ENCODE measurements around the gene POLD3. TPM values are rescaled to one million over a fixed set of nuclear protein-coding genes. Genes with fewer than 3 reads are reported as not detected.

Gene POLD3
- polyA plus RNA-seq (ENCODE audit: insufficient read length), result 13.8 TPM

- peak; percentile 72 for DNase-seq (ENCODE audit: low read depth)
These were observed at the start of gene POLD3 for GRCh38 chr11:74592441-74593362. Gene POLD3 (plus strand): TSS chr11:74592582. CDS start chr11:74592659, 77 bp downstream.

GRCh38 chr11:74543991-74544390, 48.4 kb upstream of the POLD3 start:
- no peak for DNase-seq (ENCODE audit: low read depth)

DNA sequence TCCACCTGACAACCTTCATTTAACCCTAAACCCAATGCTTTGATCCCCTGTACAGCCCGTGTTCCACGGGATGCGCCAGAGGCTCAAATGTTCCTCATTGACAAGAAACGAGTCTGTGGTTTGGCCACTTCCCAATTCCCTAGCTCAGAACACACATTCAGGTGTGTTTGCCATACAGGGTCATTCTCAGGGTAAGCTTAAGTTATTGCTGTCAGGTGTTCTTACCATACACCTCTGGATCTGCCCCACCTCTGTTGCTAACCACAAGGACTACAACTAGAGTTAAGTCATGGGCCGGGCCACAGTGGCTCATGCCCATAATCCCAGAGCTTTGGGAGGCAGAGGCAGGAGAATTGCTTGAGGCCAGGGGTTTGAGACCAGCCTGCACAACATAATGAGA, 45.6 kb upstream of the POLD3 start:
- no peak for DNase-seq (ENCODE audit: low read depth)

DNA sequence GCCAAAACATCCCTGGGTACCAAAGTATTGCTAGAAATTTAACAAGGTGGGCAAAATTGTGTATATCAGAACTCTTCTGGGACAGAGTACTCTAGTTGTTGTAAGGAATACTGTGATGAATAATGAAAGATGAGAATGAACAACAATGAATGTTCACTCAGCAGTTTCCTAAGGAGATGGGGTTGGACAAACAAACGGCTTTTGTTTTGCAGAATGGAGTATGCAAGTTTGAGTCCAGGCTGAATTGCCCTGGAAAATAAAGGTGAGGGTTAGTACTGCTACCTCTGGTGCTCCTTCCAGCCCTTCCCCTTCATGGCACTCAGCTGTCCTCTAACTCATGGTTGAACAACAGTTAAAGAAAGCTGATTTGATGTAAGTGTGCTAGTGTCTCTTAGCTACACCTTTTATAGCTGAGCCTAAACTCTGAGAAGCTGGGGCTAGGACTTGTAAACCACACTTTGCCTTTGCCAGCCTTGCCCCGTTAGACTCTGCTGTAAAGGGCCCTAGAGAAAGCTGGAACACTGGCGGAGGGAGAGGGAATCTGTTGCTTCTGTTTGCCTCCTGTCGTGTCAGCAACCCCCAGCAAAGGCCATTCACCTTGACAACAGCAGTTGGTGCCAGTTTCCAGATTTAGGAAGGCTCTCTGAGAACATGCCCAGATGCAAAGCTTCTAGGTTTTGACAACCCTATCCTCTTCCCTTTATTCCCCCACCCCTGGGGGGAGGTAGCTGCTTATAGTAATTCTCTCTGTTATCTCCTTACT, 41.2 kb upstream of the POLD3 start:
- no peak for DNase-seq (ENCODE audit: low read depth)

- no peak for DNase-seq (ENCODE audit: low read depth)
These were observed 40.6 kb upstream of the POLD3 start for GRCh38 chr11:74551754-74552145.

DNA sequence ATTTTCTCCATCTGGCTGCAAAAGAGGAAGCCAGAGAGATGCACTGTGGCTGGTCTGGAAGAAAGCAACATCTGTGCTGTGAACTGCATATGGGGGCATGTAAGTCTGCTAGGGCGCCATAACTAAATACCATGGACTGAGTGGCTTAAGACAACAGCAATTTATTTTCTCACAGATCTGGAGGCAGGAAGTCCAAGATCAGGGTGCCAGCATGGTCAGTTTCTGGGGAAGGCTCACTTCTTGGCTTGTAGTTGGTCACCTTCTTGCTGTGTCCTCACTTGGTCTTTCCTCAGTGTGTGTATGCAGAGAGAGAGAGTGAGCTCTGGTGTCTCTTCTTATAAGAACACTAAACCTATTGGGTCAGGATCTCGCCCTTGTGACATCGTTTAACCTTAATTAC, 34.9 kb upstream of the POLD3 start:
- DNase-seq (ENCODE audit: low read depth), result no peak

GRCh38 chr11:74559110-74559933, 33.1 kb upstream of the POLD3 start:
- DNase-seq (ENCODE audit: low read depth), result no peak

DNA sequence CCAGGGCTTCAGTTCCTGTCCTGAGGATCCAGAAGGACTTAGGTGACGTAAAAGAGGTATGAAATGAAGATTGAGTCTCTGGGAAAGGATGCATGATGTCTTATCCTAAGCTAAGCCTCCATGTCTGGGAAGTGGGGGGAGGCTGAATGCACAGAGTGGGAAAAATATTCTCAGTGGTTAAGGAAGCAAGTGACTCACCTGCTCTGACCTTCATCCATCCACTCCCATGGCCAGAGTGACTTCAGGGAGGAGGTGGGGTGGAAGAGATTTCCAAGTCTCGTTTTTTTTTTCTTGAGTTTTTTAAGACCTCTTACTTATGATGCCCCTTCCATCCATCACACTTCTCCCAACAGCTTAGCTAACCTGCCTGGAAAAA, 32.5 kb upstream of the POLD3 start:
- DNase-seq (ENCODE audit: low read depth), result no peak

GRCh38 chr11:74566146-74566960, 26.0 kb upstream of the POLD3 start:
- DNase-seq (ENCODE audit: low read depth), result no peak

DNA sequence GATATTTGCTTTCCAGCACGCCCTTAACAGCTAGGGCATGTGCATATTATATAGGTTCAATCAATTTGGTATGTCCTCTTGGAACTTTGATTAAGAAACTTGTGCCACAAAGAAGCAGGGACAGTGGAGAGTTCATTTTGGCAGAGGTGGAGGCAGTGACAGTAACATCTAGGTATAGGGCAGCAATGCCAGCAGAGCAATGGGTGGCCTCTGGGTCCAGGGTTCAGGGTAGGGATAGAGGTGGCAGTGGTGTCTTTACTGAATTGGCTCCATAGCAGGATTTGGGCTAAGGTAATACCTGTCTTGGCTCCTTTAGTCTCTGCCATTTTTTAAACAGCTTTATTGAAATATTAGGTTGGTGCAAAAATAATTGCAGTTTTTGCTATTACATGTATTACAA, 24.4 kb upstream of the POLD3 start:
- no peak for DNase-seq (ENCODE audit: low read depth)

- no peak for DNase-seq (ENCODE audit: low read depth)
These were observed 21.9 kb upstream of the POLD3 start for GRCh38 chr11:74570266-74571061.

DNA sequence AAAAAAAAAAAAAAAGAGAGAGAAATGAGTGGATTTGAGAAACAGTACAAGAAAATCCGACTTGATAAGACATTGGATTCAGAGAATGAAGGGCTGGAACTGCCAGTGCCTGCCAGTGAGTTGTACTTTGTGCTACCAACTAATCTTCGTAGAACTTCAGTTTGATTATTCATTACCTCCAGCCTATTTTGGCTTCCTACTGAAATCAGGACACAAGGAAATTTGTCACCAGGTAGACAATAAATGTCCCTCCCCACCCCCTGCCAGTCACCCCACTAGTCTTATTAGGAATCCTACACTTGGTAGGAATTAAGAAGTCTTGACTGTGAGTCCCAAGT, 21.4 kb upstream of the POLD3 start:
- no peak for DNase-seq (ENCODE audit: low read depth)

DNA sequence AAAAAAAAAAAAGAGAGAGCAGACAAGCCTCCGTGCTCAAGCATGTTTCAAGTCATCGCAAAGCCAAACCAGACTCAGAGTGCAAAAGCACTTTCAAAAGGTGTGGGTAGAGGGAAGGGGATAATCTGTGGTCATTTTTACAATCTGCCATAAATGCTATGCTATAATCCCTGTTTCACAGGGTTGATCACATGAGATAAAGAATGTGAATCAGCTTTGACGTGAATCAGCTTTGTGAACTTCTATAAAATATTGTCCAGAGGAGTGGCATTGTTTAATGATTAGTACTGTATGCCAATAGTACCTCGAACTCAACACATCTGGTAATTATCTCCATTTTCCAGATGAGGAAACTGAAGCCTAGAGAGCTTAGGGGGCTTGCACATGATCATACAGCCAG, 20.0 kb upstream of the POLD3 start:
- DNase-seq (ENCODE audit: low read depth), result no peak

- DNase-seq (ENCODE audit: low read depth), result no peak
These were observed 17.8 kb upstream of the POLD3 start for GRCh38 chr11:74574563-74574962.

DNA sequence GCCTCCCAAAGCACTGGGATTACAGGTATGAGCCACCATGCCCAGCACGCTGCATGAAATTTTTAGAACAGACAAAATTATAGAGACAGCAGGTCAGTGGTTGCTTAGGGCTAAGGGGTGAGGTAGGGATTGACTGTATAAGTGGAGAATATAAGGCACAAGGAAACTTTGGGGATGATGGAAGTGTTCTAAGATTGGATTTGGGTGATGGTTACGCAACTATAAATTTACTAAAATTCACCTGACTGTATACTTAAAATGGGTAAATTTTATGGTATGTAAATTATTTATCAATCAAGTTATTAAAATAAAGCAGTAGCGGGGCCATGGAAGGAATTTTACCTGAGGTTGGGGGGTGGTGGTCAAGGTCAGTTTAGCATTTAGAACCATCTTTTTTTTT, 16.4 kb upstream of the POLD3 start:
- no peak for DNase-seq (ENCODE audit: low read depth)

- no peak for DNase-seq (ENCODE audit: low read depth)
These were observed 15.2 kb upstream of the POLD3 start for GRCh38 chr11:74577181-74577580.

DNA sequence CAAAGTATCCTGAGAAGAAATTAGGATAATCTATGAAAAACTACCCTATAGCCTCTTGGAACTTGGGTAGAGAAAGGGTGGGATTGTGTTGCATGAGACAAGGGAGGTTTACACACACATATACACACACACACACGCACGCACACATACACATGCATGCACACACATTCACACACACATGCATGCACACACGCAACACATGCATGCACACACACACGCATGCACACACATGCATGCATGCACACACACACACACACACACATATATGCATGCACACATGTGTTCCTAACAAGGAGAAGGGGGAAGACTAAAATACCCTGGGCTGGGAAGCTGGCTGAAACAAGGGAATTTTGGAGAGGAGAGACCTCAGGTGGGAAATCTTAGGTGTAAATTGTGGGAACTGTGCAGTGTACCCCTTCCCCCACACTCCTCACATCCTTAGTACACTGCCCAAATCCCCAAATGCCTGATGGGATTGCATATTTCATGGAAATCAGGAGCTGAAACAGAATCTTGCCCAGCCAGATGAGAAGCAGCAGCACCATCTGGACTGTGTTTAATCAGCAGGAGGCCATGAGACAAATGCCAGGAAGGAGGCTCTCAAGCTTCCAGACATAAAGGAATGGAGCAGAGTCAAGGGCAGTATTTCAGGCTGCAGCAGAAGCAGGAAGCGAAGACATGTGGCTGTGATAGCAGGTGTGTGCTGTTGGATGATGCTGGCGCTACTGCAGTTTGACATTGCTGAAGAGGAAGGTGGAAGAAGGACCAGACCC, 14.6 kb upstream of the POLD3 start:
- no peak for DNase-seq (ENCODE audit: low read depth)

DNA sequence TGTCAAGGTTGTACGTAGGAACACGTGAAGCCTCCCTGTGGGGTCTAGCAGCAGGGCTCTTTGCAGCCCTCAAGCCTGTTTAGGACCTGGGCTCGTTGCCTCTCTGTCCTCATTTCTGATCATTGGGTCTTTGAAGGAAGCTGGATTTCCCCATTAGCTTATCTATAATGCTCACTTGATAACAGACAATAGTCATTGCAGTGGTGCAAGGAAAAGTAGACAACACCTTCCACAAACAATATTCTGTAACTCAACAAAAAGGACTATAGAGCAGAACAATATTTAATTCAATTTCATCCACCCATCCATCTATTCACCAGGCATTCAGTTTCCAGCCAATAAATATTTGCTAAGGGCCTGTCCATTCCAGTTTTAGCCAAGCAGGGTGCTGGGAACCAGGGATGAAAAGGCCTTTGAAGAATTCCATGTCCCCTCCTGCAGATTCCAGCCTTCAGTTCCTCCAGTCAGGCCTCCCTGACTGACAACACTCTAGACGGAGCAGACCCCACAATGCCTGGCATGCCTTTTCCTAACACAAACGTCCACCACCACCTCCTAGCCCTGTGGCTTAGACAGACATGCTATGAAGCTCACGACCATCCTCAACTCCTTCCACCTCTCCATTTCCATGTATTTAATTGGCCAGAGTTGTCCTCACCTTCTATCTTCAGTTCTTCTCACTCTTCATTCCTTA, 12.7 kb upstream of the POLD3 start:
- no peak for DNase-seq (ENCODE audit: low read depth)

DNA sequence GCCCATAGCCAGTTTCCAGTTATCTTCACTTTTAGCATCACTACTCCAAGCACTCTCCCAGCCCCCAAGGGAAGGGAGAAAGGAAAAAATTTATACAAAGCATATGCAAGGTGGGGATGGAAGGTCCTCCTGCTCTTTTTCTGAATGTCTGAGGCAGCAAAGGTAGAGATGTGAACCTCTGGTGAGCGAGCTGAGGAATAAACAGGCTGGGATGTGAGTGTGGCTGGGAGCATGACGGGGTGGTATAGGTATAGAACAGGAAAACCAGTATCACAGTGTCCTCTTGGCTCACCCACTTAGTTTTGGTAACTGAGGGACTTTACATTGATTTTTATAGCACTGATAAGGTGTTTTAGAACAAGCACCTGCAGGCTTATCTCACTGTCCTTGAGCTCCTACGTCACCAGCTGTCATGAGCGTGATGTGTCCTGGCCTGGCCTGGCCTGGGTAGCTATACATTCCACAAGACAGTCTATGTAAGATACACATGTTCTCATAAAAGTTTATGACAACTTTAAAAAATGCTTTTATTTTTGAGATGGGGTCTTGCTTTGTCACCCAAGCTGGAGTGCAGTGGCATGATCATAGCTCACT, 10.3 kb upstream of the POLD3 start:
- no peak for DNase-seq (ENCODE audit: low read depth)
